Common myeloid progenitor, CD34-positive (primary cell): Measurements from ENCODE around the gene APP.

Source experiments
- CTCF ChIA-PET: fragments of 350-600 bp; sonication (Branson Sonifier 250); formaldehyde crosslinking; loops from one replicate; lab custom pipeline; 2021; ENCODE audit warnings: antibody characterized with exemption; lab: Charles Lee
- POLR2A ChIA-PET: fragments of 350-600 bp; sonication (Branson Sonifier 250); formaldehyde crosslinking; loops from one replicate; lab custom pipeline; 2021; ENCODE audit warnings: antibody characterized with exemption; lab: Charles Lee
- DNase-seq, 3 donors: peaks; one replicate each; pipeline versions ENCODE4 v3.0.0 to v3.0.0-alpha.2; 2013
- H3K27ac ChIP-seq, 2 experiments: 1 replicate in 1 of 2; 2 replicates in 1 of 2; pipeline ENCODE4 v1.7.0; 2013; ENCODE audit warnings: inconsistent platforms in 2 of 2, low read length in 2 of 2, mild to moderate bottlenecking in 2 of 2, low read depth in 1 of 2, moderate library complexity in 1 of 2; ENCODE audit not compliant: severe bottlenecking in 2 of 2, insufficient read depth in 1 of 2, poor library complexity in 1 of 2
- H3K27me3 ChIP-seq, 5 experiments: replicated peaks in 2 of 5; 1 replicate in 3 of 5; 2 replicates in 2 of 5; pipeline versions ENCODE4 v1.6.1 to v1.7.0; 2013; ENCODE audit warnings: low read length in 4 of 5, mild to moderate bottlenecking in 2 of 5, moderate library complexity in 2 of 5, inconsistent platforms in 1 of 5; ENCODE audit not compliant: insufficient read depth in 5 of 5, control insufficient read depth in 4 of 5
- H3K36me3 ChIP-seq, 4 experiments: 1 replicate in 2 of 4; 2 replicates in 2 of 4; pipeline versions ENCODE4 v1.6.1 to v1.7.0; 2013; ENCODE audit warnings: low read length in 3 of 4, control low read depth in 1 of 4, mild to moderate bottlenecking in 1 of 4; ENCODE audit not compliant: control insufficient read depth in 4 of 4, insufficient read depth in 4 of 4
- H3K4me1 ChIP-seq, 4 experiments: 1 replicate in 3 of 4; 2 replicates in 1 of 4; pipeline versions ENCODE4 v1.6.1 to v1.7.1; 2013; ENCODE audit warnings: low read length in 3 of 4, mild to moderate bottlenecking in 3 of 4, control low read depth in 1 of 4, inconsistent platforms in 1 of 4, moderate library complexity in 1 of 4; ENCODE audit not compliant: control insufficient read depth in 4 of 4, insufficient read depth in 4 of 4; ENCODE audit errors: control extremely low read depth in 1 of 4
- H3K4me3 ChIP-seq, 7 experiments: 1 replicate in 4 of 7; 2 replicates in 3 of 7; pipeline versions ENCODE4 v1.5.1 to v1.7.0; 2013; ENCODE audit warnings: mild to moderate bottlenecking in 7 of 7, low read length in 6 of 7, moderate library complexity in 6 of 7, inconsistent platforms in 2 of 7, low read depth in 2 of 7, control low read depth in 1 of 7; ENCODE audit not compliant: insufficient read depth in 4 of 7, control insufficient read depth in 1 of 7; ENCODE audit errors: extremely low read depth in 1 of 7
- H3K9me3 ChIP-seq, 5 experiments: 1 replicate in 4 of 5; 2 replicates in 1 of 5; pipeline versions ENCODE4 v1.6.1 to v1.7.1; 2013; ENCODE audit warnings: low read length in 4 of 5, mild to moderate bottlenecking in 2 of 5, inconsistent platforms in 1 of 5, low read depth in 1 of 5, moderate library complexity in 1 of 5; ENCODE audit not compliant: control insufficient read depth in 4 of 5, insufficient read depth in 2 of 5; ENCODE audit errors: control extremely low read depth in 1 of 5
- WGBS: methylation state at CpG from one replicate; pipeline ENCODE4 v1.1.5; 2013; ENCODE audit not compliant: insufficient coverage; 5-methylcytosine and 5-hydroxymethylcytosine counted together

The APP gene

DNA sequence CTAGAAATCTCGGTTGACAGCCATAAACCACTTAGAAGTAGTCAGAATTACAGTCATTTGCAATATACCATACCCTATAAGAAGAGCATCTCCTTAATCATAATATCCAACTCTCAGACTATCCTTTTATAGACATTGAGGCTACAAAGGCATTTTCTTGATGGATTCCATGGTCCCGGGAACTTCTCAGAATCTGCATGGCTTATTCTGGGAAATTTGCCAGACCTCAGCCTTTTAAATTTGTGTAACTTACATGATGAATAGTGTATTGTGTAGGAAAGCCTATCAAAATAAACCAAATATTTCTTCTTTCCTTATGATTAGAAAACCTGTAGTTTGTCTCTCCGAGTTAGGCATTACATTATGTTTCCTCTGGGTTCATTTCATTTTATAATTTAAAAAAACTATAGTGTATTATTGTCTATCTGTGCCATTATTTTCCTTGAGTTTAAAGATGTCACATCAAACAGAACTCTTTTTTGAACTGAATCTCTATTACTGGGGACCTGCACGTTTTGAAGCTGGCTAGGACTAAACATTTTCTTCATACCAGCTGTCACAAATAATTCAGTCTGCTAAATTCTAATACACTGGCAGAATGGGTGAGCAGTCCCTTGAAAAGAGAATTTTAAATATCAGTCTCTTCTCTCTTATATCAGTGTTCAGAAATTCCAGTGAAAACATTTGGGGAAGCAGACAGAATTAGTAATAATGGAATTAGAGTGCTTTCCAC is 332.9 kb downstream of the APP start:
- Histone ChIP-seq H3K27me3 (no peaks in the 10 kb centered on the region), H3K4me1 (no peaks in the 10 kb centered on the region), H3K4me3 (no peak overlapping the region), H3K9me3 (peaks cover 0 to 15% (median 2%) of the 10 kb centered on the region in 5 experiments), H3K27ac (no peak overlapping the region), H3K36me3 (no peaks in the 10 kb centered on the region)
- ChIA-PET POLR2A (no interaction called here), CTCF (no interaction called here)
- 70% methylated on average over 2 of the region's 4 CpGs for WGBS
- DNase-seq = no peak

DNA sequence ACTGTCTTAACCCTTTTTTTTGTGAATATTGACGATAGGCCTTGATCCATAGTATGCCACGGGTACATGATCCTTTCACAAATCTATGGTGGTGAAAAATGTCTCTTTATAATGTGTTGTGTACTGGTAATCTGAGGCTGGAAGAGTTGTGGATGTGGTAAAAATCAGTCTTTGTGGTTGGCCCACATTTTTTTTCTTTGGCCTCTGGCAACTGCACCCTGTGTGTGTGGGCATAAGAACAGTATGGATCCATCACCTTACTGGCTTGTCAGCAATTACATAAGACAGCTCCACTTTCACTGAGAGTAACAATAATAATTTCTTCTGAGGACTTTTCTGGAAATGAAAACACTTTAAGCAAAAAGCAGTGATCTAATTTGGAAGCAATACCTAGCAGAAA is 334.2 kb downstream of the APP start:
- CTCF ChIA-PET = no interaction called here

DNA sequence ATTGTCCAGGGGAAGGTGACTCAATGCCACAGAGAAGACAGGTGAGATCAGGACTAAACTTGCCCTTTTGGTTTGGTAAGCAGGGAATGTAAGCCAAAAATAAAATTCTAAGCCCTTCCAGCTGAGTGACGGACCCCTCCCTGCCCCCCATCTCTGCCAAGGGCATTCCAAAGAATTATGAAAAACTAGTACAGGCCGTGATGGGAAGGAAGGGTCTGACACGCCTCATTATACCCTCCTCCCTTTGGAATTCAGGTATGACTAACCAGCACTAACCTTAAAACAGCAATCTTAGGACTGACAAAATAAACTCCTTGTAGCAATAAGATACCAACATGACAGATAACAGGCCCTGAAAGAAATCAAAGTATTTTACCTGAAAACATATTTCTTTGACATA is 336.2 kb downstream of the APP start:
- CTCF ChIA-PET = no interaction called here
- 89% methylated on average over 3 of the region's 3 CpGs for WGBS
- POLR2A ChIA-PET = no interaction called here

More for the DNA sequence above, 334.2 kb downstream of the APP start:
- Histone ChIP-seq H3K4me3 (no peak overlapping the region), H3K9me3 (peaks cover 0 to 16% (median 2%) of the 10 kb centered on the region in 5 experiments), H3K36me3 (no peaks in the 10 kb centered on the region), H3K27me3 (no peaks in the 10 kb centered on the region), H3K4me1 (no peaks in the 10 kb centered on the region), H3K27ac (no peak overlapping the region)
- POLR2A ChIA-PET = no interaction called here
- no CpG with 5 or more reads among the region's 2 CpGs for WGBS
- no peak for DNase-seq

DNA sequence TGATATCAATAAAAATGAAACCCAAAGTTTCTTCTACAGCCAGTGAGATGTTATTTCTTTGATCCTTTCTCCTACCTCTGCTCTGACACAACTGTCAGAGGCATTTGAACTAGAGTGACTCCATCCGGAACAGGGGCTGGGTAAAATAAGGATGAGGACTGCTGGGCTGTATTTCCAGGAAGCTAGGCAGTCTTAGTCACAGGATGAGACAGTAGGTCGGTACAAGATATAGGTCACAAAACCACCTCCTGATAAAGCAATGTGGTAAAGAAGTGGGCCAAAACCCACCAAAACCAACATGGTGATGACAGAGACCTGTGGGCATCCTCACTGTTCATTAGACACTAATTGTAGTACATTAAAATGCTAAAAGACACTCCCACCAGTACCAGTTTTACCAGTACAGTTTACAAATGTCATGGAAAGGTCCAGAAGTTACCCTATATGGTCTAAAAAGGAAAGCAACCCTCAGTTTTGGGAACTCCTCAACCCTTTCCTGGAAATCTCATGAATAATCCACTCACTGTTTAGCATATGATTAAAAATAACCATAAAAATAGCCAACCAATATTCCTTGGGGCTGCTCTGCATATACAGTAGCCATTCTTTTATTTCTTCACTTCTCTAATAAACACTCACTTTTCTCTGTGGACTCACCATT is 339.1 kb downstream of the APP start:
- H3K9me3 ChIP-seq = peaks cover 0 to 11% (median 0%) of the 10 kb centered on the region in 5 experiments
- ChIA-PET CTCF (no interaction called here), POLR2A (no interaction called here)
- 100% methylated on average over 1 of the region's 2 CpGs for WGBS
- no peaks in the 10 kb centered on the region for H3K27me3 ChIP-seq
- H3K36me3 ChIP-seq = no peaks in the 10 kb centered on the region
- H3K4me1 ChIP-seq = no peaks in the 10 kb centered on the region
- no peak overlapping the region for H3K27ac ChIP-seq
- no peak for DNase-seq
- H3K4me3 ChIP-seq = no peak overlapping the region

More for the DNA sequence above, 336.2 kb downstream of the APP start:
- Histone ChIP-seq H3K4me1 (no peaks in the 10 kb centered on the region), H3K27ac (no peak overlapping the region), H3K36me3 (no peaks in the 10 kb centered on the region), H3K9me3 (peaks cover 0 to 13% (median under 1%) of the 10 kb centered on the region in 5 experiments), H3K4me3 (no peak overlapping the region), H3K27me3 (no peaks in the 10 kb centered on the region)
- DNase-seq = no peak
